ENCODE measurements around the gene SPRED2. TPM values are rescaled to one million over a fixed set of nuclear protein-coding genes. Genes with fewer than 3 reads are reported as not detected.

Gene SPRED2
- total and polyA plus RNA-seq, 2 of the 8 experiments (the other 6 are each of a cell fraction or from before 2014, with no cell fraction given) = 15.3 to 22.5 TPM

DNA sequence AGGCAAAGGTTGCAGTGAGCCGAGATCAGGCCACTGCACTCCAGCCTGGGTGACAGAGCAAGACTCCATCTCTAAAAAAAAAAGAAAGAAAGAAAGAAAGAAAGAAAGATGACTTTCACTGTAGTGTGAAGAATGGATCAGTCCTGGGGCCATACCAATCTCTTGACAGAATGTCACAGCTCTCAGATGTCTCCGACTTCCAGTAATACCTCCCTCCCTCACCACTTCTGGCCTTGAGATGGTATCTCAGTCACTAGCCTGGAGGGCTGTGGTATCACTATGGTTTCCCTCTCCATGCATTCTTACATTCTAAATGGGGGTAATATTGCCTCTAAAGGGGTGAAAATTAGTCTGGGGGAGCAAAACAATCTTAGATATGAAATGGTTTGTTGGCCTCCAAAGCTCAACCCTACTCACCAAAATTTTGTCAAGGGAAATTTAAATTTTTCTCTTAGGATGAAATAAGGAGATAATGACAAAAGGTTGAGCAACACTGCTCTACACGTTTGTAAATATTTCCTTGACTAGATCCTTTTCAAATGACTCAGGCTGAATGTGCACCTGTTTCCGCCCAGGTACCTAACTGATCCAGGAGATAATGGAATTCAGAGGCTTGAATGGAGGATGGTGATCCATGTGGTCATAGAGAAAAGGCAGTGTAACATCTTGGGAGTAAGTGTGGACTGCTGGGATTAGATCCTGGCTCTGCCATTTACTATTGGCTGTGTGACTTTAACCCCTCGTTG is 19.9 kb upstream of the SPRED2 start:
- Histone ChIP-seq H4K91ac (replicated peaks; ENCODE audit: insufficient read length, low read length) (no peak overlapping the region), H4K5ac (ENCODE audit: insufficient read length, low read depth, low read length) (no peak overlapping the region), H2BK5ac (ENCODE audit: low read depth, low read length) (no peak overlapping the region), H3K27ac (ENCODE audit: low read depth, low read length) (no peak overlapping the region), H3K4me3 (ENCODE audit: extremely low read depth in 1 of 4, insufficient read depth in 2 of 4, low read depth in 3 of 4, low read length in 4 of 4) (no peak overlapping the region), H2BK15ac (ENCODE audit: low read length) (no peak overlapping the region), H3K23ac (ENCODE audit: insufficient read length) (no peak overlapping the region), H3K23me2 (ENCODE audit: low read depth, low read length) (no peaks in the 10 kb centered on the region), H2AFZ (ENCODE audit: low read length) (no peak overlapping the region), H2BK120ac (replicated peaks; ENCODE audit: low read depth, low read length) (no peak overlapping the region), H3K4me1 (replicated peaks in 1 of 4; ENCODE audit: control insufficient read depth in 3 of 4, insufficient read depth in 4 of 4, low read length in 3 of 4) (peaks cover 0 to 2% (median 0%) of the 10 kb centered on the region in 4 experiments; a peak in 1 of 7 replicates), H2BK20ac (ENCODE audit: low read length) (no peak overlapping the region), H2AK5ac (ENCODE audit: low read depth, low read length) (no peak overlapping the region), H3K56ac (replicated peaks; ENCODE audit: insufficient read length, low read depth, low read length) (no peak overlapping the region), H3K36me3 (ENCODE audit: control insufficient read depth in 2 of 4, insufficient read depth in 4 of 4, low read length in 3 of 4) (no peaks in the 10 kb centered on the region), H2BK12ac (ENCODE audit: low read depth, low read length) (no peak overlapping the region), H4K20me1 (replicated peaks in 1 of 2; ENCODE audit: control insufficient read depth in 1 of 2, insufficient read depth in 2 of 2, low read length in 2 of 2) (no peaks in the 10 kb centered on the region), H3K9ac (replicated peaks in 1 of 4; ENCODE audit: extremely low read depth in 1 of 4, low read depth in 3 of 4, low read length in 3 of 4) (no peak overlapping the region), H3K27me3 (replicated peaks in 1 of 4; ENCODE audit: control insufficient read depth in 3 of 4, extremely low read depth in 1 of 4, insufficient read depth in 3 of 4, low read length in 3 of 4) (peaks cover 0 to 2% (median 0%) of the 10 kb centered on the region in 4 experiments; a peak in 1 of 7 replicates), H3K4ac (replicated peaks; ENCODE audit: insufficient read length, low read depth, low read length) (no peak overlapping the region), H3K14ac (ENCODE audit: insufficient read length) (no peak overlapping the region), H3K9me3 (ENCODE audit: insufficient read depth in 2 of 2, low read depth in 1 of 2, low read length in 1 of 2) (no peaks in the 10 kb centered on the region), H3K18ac (ENCODE audit: extremely low read depth, low read length) (no peak overlapping the region), H3K79me2 (ENCODE audit: control insufficient read depth in 1 of 2, insufficient read depth in 2 of 2, low read length in 2 of 2) (no peaks in the 10 kb centered on the region), H3K4me2 (ENCODE audit: insufficient read depth in 1 of 2, low read depth in 2 of 2, low read length in 2 of 2) (no peak overlapping the region), H3K79me1 (ENCODE audit: low read depth, low read length) (no peaks in the 10 kb centered on the region), H4K8ac (ENCODE audit: extremely low read depth, insufficient read depth, low read length) (no peak overlapping the region)
- ChIA-PET CTCF (ENCODE audit: partially characterized antibody) (interaction anchor here (1.3 kb wide), 1 partner anchor 16 kb away, joined by 3 read pairs; no protein-coding TSS in a partner anchor), POLR2A (ENCODE audit: partially characterized antibody) (no interaction called here)
- DNase-seq (ENCODE audit: low read depth in 1 of 2, low spot score in 2 of 2) (no peak), FAIRE-seq (no peak)
- 73% methylated on average over 5 of the region's 5 CpGs; no CpG with 5 or more reads in 1 of the 2 experiments for WGBS, 2 experiments (ENCODE audit: extremely low coverage in 1 of 2, insufficient coverage in 1 of 2, insufficient read length in 1 of 2, insufficient replicate concordance in 2 of 2, low coverage in 1 of 2, low lambda C conversion rate in 2 of 2, missing lambda C conversion rate in 1 of 2)
- no peak for TF ChIP-seq SIRT6 (IDR thresholded peaks at IDR 0.05; ENCODE audit: low read length)
- TF ChIP-seq, protein P1, sequence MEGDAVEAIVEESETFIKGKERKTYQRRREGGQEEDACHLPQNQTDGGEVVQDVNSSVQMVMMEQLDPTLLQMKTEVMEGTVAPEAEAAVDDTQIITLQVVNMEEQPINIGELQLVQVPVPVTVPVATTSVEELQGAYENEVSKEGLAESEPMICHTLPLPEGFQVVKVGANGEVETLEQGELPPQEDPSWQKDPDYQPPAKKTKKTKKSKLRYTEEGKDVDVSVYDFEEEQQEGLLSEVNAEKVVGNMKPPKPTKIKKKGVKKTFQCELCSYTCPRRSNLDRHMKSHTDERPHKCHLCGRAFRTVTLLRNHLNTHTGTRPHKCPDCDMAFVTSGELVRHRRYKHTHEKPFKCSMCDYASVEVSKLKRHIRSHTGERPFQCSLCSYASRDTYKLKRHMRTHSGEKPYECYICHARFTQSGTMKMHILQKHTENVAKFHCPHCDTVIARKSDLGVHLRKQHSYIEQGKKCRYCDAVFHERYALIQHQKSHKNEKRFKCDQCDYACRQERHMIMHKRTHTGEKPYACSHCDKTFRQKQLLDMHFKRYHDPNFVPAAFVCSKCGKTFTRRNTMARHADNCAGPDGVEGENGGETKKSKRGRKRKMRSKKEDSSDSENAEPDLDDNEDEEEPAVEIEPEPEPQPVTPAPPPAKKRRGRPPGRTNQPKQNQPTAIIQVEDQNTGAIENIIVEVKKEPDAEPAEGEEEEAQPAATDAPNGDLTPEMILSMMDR (IDR thresholded peaks at IDR 0.05; ENCODE audit: control extremely low read depth in 1 of 3, insufficient read depth in 1 of 3, low read depth in 1 of 3, low read length in 3 of 3) = no peak
- TF ChIP-seq SIN3A (conservative IDR thresholded peaks at IDR 0.05 in 1 of 2, IDR thresholded peaks at IDR 0.05 in 1 of 2; ENCODE audit: low read depth in 1 of 2, low read length in 2 of 2) = no peak
- TF ChIP-seq, protein P2, sequence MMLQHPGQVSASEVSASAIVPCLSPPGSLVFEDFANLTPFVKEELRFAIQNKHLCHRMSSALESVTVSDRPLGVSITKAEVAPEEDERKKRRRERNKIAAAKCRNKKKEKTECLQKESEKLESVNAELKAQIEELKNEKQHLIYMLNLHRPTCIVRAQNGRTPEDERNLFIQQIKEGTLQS (IDR thresholded peaks at IDR 0.05; ENCODE audit: insufficient read depth, low read depth, low read length) = no peak
- no peak for TF ChIP-seq POLR2A (IDR thresholded peaks at IDR 0.05; ENCODE audit: control extremely low read depth in 1 of 2, low read depth in 2 of 2, low read length in 2 of 2)

All from H1 (cell line).